Astrocyte of the cerebellum (primary cell): Measurements from ENCODE around the gene THOC5.
"Not testable (repeated sequence)": the region's sequence is repeated elsewhere in the genome, so short reads cannot be mapped to it uniquely, and the experiment has no call there.

Experiments used
- DNase-seq: peaks from one replicate; pipeline ENCODE4 v3.0.0-alpha.2; 2011; ENCODE audit warnings: low read depth
- H3K4me3 ChIP-seq: 2 replicates; pipeline ENCODE4 v1.5.1; 2011; ENCODE audit warnings: mild to moderate bottlenecking, low read depth, low read length, moderate library complexity
- CTCF ChIP-seq: IDR thresholded peaks from 2 replicates; pipeline ENCODE4 v1.5.1; 2012; ENCODE audit warnings: low read length, low read depth, moderate library complexity, mild to moderate bottlenecking; ENCODE audit errors: missing control alignments
- in situ Hi-C: cut with HindIII; loops from 2 replicates; pipeline ENCODE4 v1.10.0; 2017; ENCODE audit warnings: low sequenced_read_pairs

The THOC5 gene

GRCh38 chr22:29563652-29564460 is 10.3 kb upstream of the THOC5 start:
- in situ Hi-C loops, result no loop called here
- no peak overlapping the region for H3K4me3 ChIP-seq
- no peak for DNase-seq
- no peak for TF ChIP-seq CTCF

GRCh38 chr22:29559853-29560252 is 6.3 kb upstream of the THOC5 start:
- in situ Hi-C loops, result no loop called here
- DNase-seq, result no peak
- H3K4me3 ChIP-seq, result no peak overlapping the region
- TF ChIP-seq CTCF, result no peak

- in situ Hi-C loops, result no loop called here
- TF ChIP-seq CTCF, result no peak
- no peak for DNase-seq
These were observed 5.5 kb upstream of the THOC5 start for GRCh38 chr22:29559030-29559429.

GRCh38 chr22:29555065-29555644 is 1.6 kb upstream of the THOC5 start:
- DNase-seq, result peak; percentile 12
- in situ Hi-C loops, result no loop called here
- TF ChIP-seq CTCF, result no peak
- no peak overlapping the region for H3K4me3 ChIP-seq

More at GRCh38 chr22:29559030-29559429, 5.5 kb upstream of the THOC5 start:
- no peak overlapping the region for H3K4me3 ChIP-seq

GRCh38 chr22:29552357-29552756 is 1.2 kb downstream of the THOC5 start:
- in situ Hi-C loops, DNase-seq: not testable (repeated sequence)
- H3K4me3 ChIP-seq, result peak overlapping the region; percentile 93

- DNase-seq, result no peak
- in situ Hi-C loops, result no loop called here
- no peak for TF ChIP-seq CTCF
- no peak overlapping the region for H3K4me3 ChIP-seq
These were observed 3.6 kb downstream of the THOC5 start for GRCh38 chr22:29550005-29550404.

- DNase-seq, H3K4me3 ChIP-seq, in situ Hi-C loops: not testable (repeated sequence)
These were observed 8.5 kb downstream of the THOC5 start for GRCh38 chr22:29545045-29545444.

- no peak for TF ChIP-seq CTCF
- in situ Hi-C loops, result no loop called here
- no peak for DNase-seq
- no peak overlapping the region for H3K4me3 ChIP-seq
These were observed 11.7 kb downstream of the THOC5 start for GRCh38 chr22:29541845-29542244.
